Prostate gland (tissue), 2 donors: ENCODE measurements around the gene SND1. TPM values are rescaled to one million over a fixed set of nuclear protein-coding genes. Genes with fewer than 3 reads are reported as not detected.

ENCODE experiments used
- DNase-seq: peaks from one replicate; pipeline ENCODE4 v3.0.0-alpha.2; 2019; ENCODE audit warnings: low spot score
- H3K27ac ChIP-seq, 2 donors: fragments of 200-600 bp; sonication (generic); 2 replicates each; pipeline ENCODE4 v1.5.1; 2017 to 2019
- H3K27me3 ChIP-seq: fragments of 200-600 bp; sonication (generic); replicated peaks from 2 replicates; pipeline ENCODE4 v1.5.1; 2019; ENCODE audit not compliant: insufficient read depth
- H3K36me3 ChIP-seq, 2 donors: fragments of 200-600 bp; sonication (generic); 1 replicate in 1 of 2; 2 replicates in 1 of 2; pipeline versions ENCODE4 v1.5.1 to v1.8.1; 2017 to 2019
- H3K4me1 ChIP-seq: fragments of 200-600 bp; sonication (generic); replicated peaks from 2 replicates; pipeline ENCODE4 v1.5.1; 2019
- H3K4me3 ChIP-seq, 2 donors: fragments of 200-600 bp; sonication (generic); 2 replicates each; pipeline ENCODE4 v1.5.1; 2017 to 2019
- H3K9me3 ChIP-seq: fragments of 200-600 bp; sonication (generic); 2 replicates; pipeline ENCODE4 v1.5.1; 2017
- POLR2A ChIP-seq: fragments of 450-650 bp; IDR thresholded peaks from one replicate; pipeline ENCODE4 v1.6.1; 2016; ENCODE audit warnings: antibody characterized with exemption, mild to moderate bottlenecking
- POLR2AphosphoS5 ChIP-seq: sonication (generic); formaldehyde crosslinking; IDR thresholded peaks from one replicate; pipeline ENCODE4 v1.6.1; 2017; ENCODE audit warnings: antibody characterized with exemption
- WGBS: methylation state at CpG from one replicate; pipeline ENCODE4 v1.1.5; 2018; 5-methylcytosine and 5-hydroxymethylcytosine counted together
- intact Hi-C: fragments of 100-400 bp; cut with DNase I; formaldehyde crosslinking; loops from one replicate; pipeline ENCODE4 v1.14.2; 2022
- total RNA-seq, 2 donors: library from RNA; depleted of rRNA; stranded (reverse); fragments of >200 nt; gene quantifications; one replicate each; pipeline ENCODE4 v1.1.0, GENCODE V29; 2016
- TF ChIP-seq, protein P1 (sequence below), 4 experiments: fragments of 200-600 bp in 2 of 4; fragments of 450-650 bp in 2 of 4; sonication (generic) in 2 of 4; IDR thresholded peaks; 1 replicate in 3 of 4; 2 replicates in 1 of 4; pipeline ENCODE4 v1.5.1; 2016 to 2019; ENCODE audit warnings: antibody characterized with exemption in 4 of 4, mild to moderate bottlenecking in 2 of 4, moderate library complexity in 2 of 4

SND1 gene
- total RNA-seq, 2 donors from 2014 or later: 175 to 190 TPM

DNA sequence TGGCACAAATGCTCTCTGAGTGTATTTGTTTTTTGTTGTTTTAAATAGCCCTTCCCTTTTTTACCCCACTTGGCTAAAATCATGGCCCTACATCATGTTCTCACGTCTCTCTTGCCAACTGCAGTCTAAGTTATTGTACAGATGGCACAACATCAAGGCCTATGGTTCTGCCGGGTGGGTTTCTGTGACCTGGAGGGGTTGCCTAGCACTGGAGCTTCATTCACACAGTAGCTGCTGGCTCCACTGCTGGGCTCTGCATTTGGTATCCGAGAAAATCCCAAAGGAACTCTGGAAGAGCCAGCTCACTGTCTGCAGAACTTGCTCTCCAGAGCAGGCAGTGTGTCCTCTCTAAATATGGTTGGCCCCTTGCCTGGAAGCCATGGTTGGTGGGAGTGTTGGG lies 258.7 kb downstream of the SND1 start:
- no peaks in the 10 kb centered on the region for H3K4me1 ChIP-seq
- DNase-seq: no peak
- H3K36me3 ChIP-seq: no peaks in the 10 kb centered on the region
- TF ChIP-seq, protein P1, sequence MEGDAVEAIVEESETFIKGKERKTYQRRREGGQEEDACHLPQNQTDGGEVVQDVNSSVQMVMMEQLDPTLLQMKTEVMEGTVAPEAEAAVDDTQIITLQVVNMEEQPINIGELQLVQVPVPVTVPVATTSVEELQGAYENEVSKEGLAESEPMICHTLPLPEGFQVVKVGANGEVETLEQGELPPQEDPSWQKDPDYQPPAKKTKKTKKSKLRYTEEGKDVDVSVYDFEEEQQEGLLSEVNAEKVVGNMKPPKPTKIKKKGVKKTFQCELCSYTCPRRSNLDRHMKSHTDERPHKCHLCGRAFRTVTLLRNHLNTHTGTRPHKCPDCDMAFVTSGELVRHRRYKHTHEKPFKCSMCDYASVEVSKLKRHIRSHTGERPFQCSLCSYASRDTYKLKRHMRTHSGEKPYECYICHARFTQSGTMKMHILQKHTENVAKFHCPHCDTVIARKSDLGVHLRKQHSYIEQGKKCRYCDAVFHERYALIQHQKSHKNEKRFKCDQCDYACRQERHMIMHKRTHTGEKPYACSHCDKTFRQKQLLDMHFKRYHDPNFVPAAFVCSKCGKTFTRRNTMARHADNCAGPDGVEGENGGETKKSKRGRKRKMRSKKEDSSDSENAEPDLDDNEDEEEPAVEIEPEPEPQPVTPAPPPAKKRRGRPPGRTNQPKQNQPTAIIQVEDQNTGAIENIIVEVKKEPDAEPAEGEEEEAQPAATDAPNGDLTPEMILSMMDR (IDR thresholded peaks at IDR 0.05): no peak
- TF ChIP-seq POLR2AphosphoS5 (no peak), POLR2A (no peak)
- WGBS: 57% methylated on average over 3 of the region's 3 CpGs
- intact Hi-C loops: no loop called here
- no peak overlapping the region for H3K4me3 ChIP-seq
- H3K27me3 ChIP-seq: no peaks in the 10 kb centered on the region
- H3K27ac ChIP-seq: no peak overlapping the region
- no peaks in the 10 kb centered on the region for H3K9me3 ChIP-seq

DNA sequence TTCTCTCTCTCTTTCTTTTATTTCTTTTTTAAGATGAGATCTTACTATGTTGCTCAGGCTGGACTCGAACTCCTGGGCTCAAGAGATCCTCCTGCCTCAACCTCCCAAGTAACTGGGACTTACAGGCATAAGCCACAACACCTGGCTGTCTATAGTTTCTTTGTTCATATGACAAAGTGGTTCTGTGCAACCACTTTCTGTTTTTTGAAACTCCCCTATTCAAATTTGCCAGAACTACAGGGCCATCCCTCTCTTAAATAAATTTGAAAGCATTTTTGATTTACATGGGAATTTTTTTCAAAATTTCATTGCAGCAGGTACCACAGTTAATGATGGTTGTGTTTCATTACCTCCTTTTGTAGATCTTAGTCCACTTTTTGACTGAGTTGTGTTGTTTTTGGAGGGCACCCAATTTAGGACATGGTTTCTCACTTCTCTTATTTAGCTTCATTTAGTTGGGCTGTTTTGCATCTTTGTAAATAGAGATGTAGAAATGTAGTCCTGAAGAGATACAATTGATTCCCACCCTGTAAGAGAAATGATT lies 260.0 kb downstream of the SND1 start:
- no peak overlapping the region for H3K27ac ChIP-seq
- intact Hi-C loops: no loop called here
- DNase-seq: no peak
- H3K4me3 ChIP-seq: no peak overlapping the region
- H3K9me3 ChIP-seq: no peaks in the 10 kb centered on the region
- TF ChIP-seq POLR2AphosphoS5: no peak
- TF ChIP-seq, protein P1 (IDR thresholded peaks at IDR 0.05): no peak
- TF ChIP-seq POLR2A: no peak
- WGBS: 93% methylated on average over 1 of the region's 1 CpG
- no peaks in the 10 kb centered on the region for H3K4me1 ChIP-seq
- H3K27me3 ChIP-seq: no peaks in the 10 kb centered on the region
- H3K36me3 ChIP-seq: no peaks in the 10 kb centered on the region

GRCh38 chr7:127912901-127913300 lies 260.9 kb downstream of the SND1 start:
- 36% methylated on average over 2 of the region's 2 CpGs for WGBS

GRCh38 chr7:127913686-127914085 lies 261.7 kb downstream of the SND1 start:
- 53% methylated on average over 2 of the region's 2 CpGs for WGBS
- intact Hi-C loops: no loop called here
- no peaks in the 10 kb centered on the region for H3K9me3 ChIP-seq
- TF ChIP-seq, protein P1 (IDR thresholded peaks at IDR 0.05): no peak
- TF ChIP-seq POLR2AphosphoS5 (no peak), POLR2A (no peak)
- H3K4me1 ChIP-seq: no peaks in the 10 kb centered on the region
- no peaks in the 10 kb centered on the region for H3K36me3 ChIP-seq
- DNase-seq: no peak
- H3K27me3 ChIP-seq: no peaks in the 10 kb centered on the region
- H3K4me3 ChIP-seq: no peak overlapping the region
- no peak overlapping the region for H3K27ac ChIP-seq

More at GRCh38 chr7:127912901-127913300, 260.9 kb downstream of the SND1 start:
- Histone ChIP-seq H3K27me3 (no peaks in the 10 kb centered on the region), H3K9me3 (no peaks in the 10 kb centered on the region), H3K36me3 (no peaks in the 10 kb centered on the region), H3K27ac (no peak overlapping the region), H3K4me3 (no peak overlapping the region), H3K4me1 (no peaks in the 10 kb centered on the region)
- peak; percentile 14 for DNase-seq
- no peak for TF ChIP-seq POLR2A
- TF ChIP-seq, protein P1 (IDR thresholded peaks at IDR 0.05): no peak
- peak; percentile 27 for TF ChIP-seq POLR2AphosphoS5
- intact Hi-C loops: no loop called here

DNA sequence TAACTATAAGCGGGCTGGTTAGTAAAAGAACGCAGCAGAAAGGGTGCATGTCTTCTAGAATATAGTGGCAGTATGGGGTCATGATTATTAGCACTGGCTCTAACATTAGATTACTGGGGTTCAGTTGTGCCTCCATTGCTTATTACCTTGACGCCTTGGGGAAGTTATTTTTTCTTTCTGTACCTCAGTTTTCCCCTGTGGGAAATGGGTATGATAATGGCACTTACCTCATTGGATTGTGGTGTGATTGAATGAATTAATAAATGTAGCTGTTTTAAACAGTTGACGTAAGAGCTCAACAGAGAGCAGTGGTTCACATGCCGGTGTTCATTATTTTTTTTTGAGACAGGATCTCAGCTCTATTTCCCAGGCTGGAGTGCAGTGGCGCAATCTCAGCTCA lies 262.7 kb downstream of the SND1 start:
- no peaks in the 10 kb centered on the region for H3K36me3 ChIP-seq
- TF ChIP-seq, protein P1 (IDR thresholded peaks at IDR 0.05): no peak
- no peak for TF ChIP-seq POLR2A
- TF ChIP-seq POLR2AphosphoS5: no peak
- no peaks in the 10 kb centered on the region for H3K4me1 ChIP-seq
- H3K27ac ChIP-seq: no peak overlapping the region
- intact Hi-C loops: no loop called here
- WGBS: 95% methylated on average over 6 of the region's 6 CpGs
- no peak for DNase-seq
- H3K9me3 ChIP-seq: no peaks in the 10 kb centered on the region
- no peak overlapping the region for H3K4me3 ChIP-seq
- H3K27me3 ChIP-seq: no peaks in the 10 kb centered on the region
